Measurements from ENCODE around the gene CNPY4. TPM values are rescaled to one million over a fixed set of nuclear protein-coding genes. Genes with fewer than 3 reads are reported as not detected.
"Not testable (repeated sequence)": the region's sequence is repeated elsewhere in the genome, so short reads cannot be mapped to it uniquely, and the experiment has no call there.

Gene CNPY4
- total RNA-seq, 2 donors from 2014 or later, result 6.1 to 6.2 TPM

DNA sequence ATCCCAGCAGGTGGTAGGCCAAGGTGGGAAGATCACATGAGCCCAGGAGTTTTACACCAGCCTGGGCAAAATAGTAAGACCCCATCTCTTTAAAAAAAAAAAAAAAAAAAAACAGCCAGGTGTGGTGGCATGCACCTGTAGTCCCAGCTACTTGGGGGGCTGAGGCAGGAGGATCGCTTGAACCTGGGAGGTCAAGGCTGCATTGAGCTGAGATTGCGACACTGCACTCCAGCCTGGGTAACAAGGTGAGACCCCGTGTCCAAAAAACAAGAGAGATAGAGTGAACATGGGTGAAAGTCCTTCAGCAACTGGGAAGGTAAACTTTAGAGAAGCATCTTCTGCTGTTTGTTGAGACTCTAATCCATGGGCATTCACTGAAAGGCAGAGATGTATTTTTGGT, 23.0 kb downstream of the CNPY4 start:
- no peak for DNase-seq (ENCODE audit: low spot score)
- TF ChIP-seq CTCF (IDR thresholded peaks at IDR 0.05), result no peak
- H3K36me3 ChIP-seq, result no peaks in the 10 kb centered on the region
- H3K27me3 ChIP-seq, result no peaks in the 10 kb centered on the region
- no peak overlapping the region for H3K4me3 ChIP-seq
- H3K9me3 ChIP-seq, result no peaks in the 10 kb centered on the region
- H3K27ac ChIP-seq, result no peak overlapping the region
- H3K4me1 ChIP-seq, result no peaks in the 10 kb centered on the region

- H3K9me3 ChIP-seq; H3K27me3 ChIP-seq; DNase-seq (ENCODE audit: low spot score); H3K27ac ChIP-seq; H3K4me3 ChIP-seq; H3K36me3 ChIP-seq: not testable (repeated sequence)
- H3K4me1 ChIP-seq, result peaks cover 0 to 16% of the 10 kb centered on the region in 2 donors
Measured at GRCh38 chr7:100146350-100146749, 26.9 kb downstream of the CNPY4 start.

GRCh38 chr7:100147278-100147677, 27.8 kb downstream of the CNPY4 start:
- H3K27ac ChIP-seq, result no peak overlapping the region
- no peaks in the 10 kb centered on the region for H3K36me3 ChIP-seq
- H3K27me3 ChIP-seq, result no peaks in the 10 kb centered on the region
- TF ChIP-seq CTCF (IDR thresholded peaks at IDR 0.05), result no peak
- no peak overlapping the region for H3K4me3 ChIP-seq
- peaks cover 0 to 16% of the 10 kb centered on the region in 2 donors for H3K4me1 ChIP-seq
- no peak for DNase-seq (ENCODE audit: low spot score)
- no peaks in the 10 kb centered on the region for H3K9me3 ChIP-seq

DNA sequence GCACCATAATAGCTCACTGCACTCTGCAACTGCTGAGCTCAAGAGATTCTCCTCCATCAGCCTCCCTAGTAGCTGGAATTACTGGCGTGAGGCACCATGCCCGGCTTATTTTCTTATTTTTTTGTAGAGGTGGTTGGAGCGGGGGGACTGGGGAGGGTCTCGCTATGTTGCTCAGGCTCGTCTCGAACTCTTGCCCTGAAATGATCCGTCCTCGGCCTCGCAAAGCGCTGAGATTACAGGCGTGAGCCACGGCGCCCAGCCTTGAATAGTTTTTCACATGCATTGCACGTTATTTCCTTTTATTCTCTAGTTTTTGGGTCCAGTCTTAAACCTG, 28.8 kb downstream of the CNPY4 start:
- peak overlapping the region; percentile 74 to 81 for H3K27ac ChIP-seq
- no peak for TF ChIP-seq CTCF (IDR thresholded peaks at IDR 0.05)
- no peaks in the 10 kb centered on the region for H3K9me3 ChIP-seq
- DNase-seq (ENCODE audit: low spot score), result no peak
- H3K36me3 ChIP-seq, result no peaks in the 10 kb centered on the region
- H3K4me3 ChIP-seq, result peak overlapping the region; percentile 59 to 93
- no peaks in the 10 kb centered on the region for H3K27me3 ChIP-seq
- peaks cover 0 to 16% of the 10 kb centered on the region in 2 donors for H3K4me1 ChIP-seq

- Histone ChIP-seq H3K9me3 (no peaks in the 10 kb centered on the region), H3K4me1 (peaks cover 0 to 16% of the 10 kb centered on the region in 2 donors), H3K27me3 (no peaks in the 10 kb centered on the region), H3K36me3 (peaks cover 3% of the 10 kb centered on the region), H3K4me3 (peak within 1 kb of the TSS; percentile 59 to 93), H3K27ac (peak within 1 kb of the TSS; percentile 81 to 92)
- peak; percentile 100 for DNase-seq (ENCODE audit: low spot score)
- TF ChIP-seq CTCF (IDR thresholded peaks at IDR 0.05), result no peak
Measured at GRCh38 chr7:100148559-100149328, 29.3 kb downstream of the CNPY4 start, which contains the start of gene LAMTOR4. LAMTOR4 (plus strand) TSS chr7:100148918; CDS start chr7:100148973, 55 bp downstream.

GRCh38 chr7:100152404-100152803, 33.0 kb downstream of the CNPY4 start:
- TF ChIP-seq CTCF (IDR thresholded peaks at IDR 0.05), result no peak
- peaks cover 0 to 24% of the 10 kb centered on the region in 2 donors for H3K4me1 ChIP-seq

More at GRCh38 chr7:100152404-100152803, 33.0 kb downstream of the CNPY4 start:
- H3K4me3 ChIP-seq, result no peak overlapping the region
- H3K27me3 ChIP-seq, result no peaks in the 10 kb centered on the region
- H3K27ac ChIP-seq, result no peak overlapping the region
- H3K36me3 ChIP-seq, result peaks cover 33% of the 10 kb centered on the region
- no peak for DNase-seq (ENCODE audit: low spot score)
- no peaks in the 10 kb centered on the region for H3K9me3 ChIP-seq
